Osteocyte (in vitro differentiated cells): Measurements from ENCODE around the gene SORL1. TPM values are rescaled to one million over a fixed set of nuclear protein-coding genes. Genes with fewer than 3 reads are reported as not detected.
"Not testable (repeated sequence)": the region's sequence is repeated elsewhere in the genome, so short reads cannot be mapped to it uniquely, and the experiment has no call there.

Experiments used
- DNase-seq: peaks from one replicate; pipeline ENCODE4 v3.0.0; 2021; ENCODE audit warnings: mixed read lengths; ENCODE audit not compliant: unreplicated experiment; ENCODE audit errors: extremely low spot score
- H3K27ac Mint-ChIP-seq: one replicate; pipeline ENCODE4 v1.8.0; 2021; ENCODE audit warnings: mild to moderate bottlenecking, mixed read lengths; ENCODE audit not compliant: unreplicated experiment
- H3K27me3 Mint-ChIP-seq: one replicate; pipeline ENCODE4 v1.8.0; 2021; ENCODE audit warnings: mixed read lengths; ENCODE audit not compliant: unreplicated experiment
- H3K36me3 Mint-ChIP-seq: one replicate; pipeline ENCODE4 v1.8.0; 2021; ENCODE audit warnings: mixed read lengths; ENCODE audit not compliant: unreplicated experiment
- H3K4me1 Mint-ChIP-seq: one replicate; pipeline ENCODE4 v1.8.0; 2021; ENCODE audit warnings: mixed read lengths; ENCODE audit not compliant: unreplicated experiment
- H3K4me3 Mint-ChIP-seq: one replicate; pipeline ENCODE4 v1.8.0; 2021; ENCODE audit warnings: mild to moderate bottlenecking, moderate library complexity, mixed read lengths; ENCODE audit not compliant: unreplicated experiment
- H3K9me3 Mint-ChIP-seq: one replicate; pipeline ENCODE4 v1.8.0; 2021; ENCODE audit warnings: mixed read lengths; ENCODE audit not compliant: unreplicated experiment
- total RNA-seq: library from RNA; stranded (reverse); gene quantifications from 2 replicates; pipeline ENCODE4 v1.2.1, GENCODE V29; 2021
- TF ChIP-seq, protein P1 (sequence below): fragments of 200-600 bp; sonication (generic); IDR thresholded peaks from 2 replicates; pipeline ENCODE4 v1.5.0; 2021; ENCODE audit warnings: antibody characterized with exemption, mild to moderate bottlenecking, moderate library complexity

SORL1 gene
- total RNA-seq, 1 donor from 2014 or later = 3.1 TPM

DNA sequence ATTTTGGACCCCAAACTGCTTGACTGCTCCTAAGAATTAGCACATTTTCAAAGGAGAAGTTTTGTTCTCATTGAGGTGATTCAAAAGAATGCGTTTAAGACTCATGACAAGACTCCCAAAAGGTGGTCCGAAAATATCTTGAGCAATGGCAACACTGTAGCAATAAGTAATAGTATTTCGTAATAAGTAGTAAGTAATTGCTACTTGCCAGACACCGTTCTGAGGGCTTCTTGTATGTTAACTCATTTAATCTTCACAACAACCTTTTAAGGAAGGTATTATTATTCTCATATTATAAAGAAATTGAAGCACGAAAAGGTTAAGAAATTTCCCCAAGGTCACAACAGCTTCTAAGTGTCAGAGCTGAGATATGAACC is 184.7 kb downstream of the SORL1 start:
- no peak overlapping the region for H3K27ac Mint-ChIP-seq
- no peak overlapping the region for H3K4me3 Mint-ChIP-seq

DNA sequence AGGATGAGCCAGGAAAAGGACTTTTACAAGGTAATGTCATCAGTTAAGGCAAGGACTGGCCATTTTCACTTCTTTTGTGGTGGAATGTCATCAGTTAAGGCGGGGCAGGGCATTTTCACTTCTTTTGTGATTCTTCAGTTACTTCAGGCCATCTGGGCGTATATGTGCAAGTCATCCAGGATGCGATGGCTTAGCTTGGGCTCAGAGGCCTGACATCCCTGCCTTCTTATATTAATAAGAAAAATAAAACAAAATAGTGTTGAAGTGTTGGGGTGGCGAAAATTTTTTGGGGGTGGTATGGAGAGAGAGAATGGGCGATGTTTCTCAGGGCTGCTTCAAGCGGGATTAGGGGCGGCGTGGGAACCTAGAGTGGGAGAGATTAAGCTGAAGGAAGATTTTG is 185.5 kb downstream of the SORL1 start:
- H3K4me1 Mint-ChIP-seq, DNase-seq, H3K4me3 Mint-ChIP-seq, H3K36me3 Mint-ChIP-seq, H3K27me3 Mint-ChIP-seq, H3K9me3 Mint-ChIP-seq, H3K27ac Mint-ChIP-seq: not testable (repeated sequence)

More for the DNA sequence above, 184.7 kb downstream of the SORL1 start:
- Mint-ChIP-seq H3K27me3 (no peaks in the 10 kb centered on the region), H3K36me3 (no peaks in the 10 kb centered on the region), H3K4me1 (peaks cover 8% of the 10 kb centered on the region), H3K9me3 (no peaks in the 10 kb centered on the region)
- no peak for DNase-seq
- TF ChIP-seq, protein P1, sequence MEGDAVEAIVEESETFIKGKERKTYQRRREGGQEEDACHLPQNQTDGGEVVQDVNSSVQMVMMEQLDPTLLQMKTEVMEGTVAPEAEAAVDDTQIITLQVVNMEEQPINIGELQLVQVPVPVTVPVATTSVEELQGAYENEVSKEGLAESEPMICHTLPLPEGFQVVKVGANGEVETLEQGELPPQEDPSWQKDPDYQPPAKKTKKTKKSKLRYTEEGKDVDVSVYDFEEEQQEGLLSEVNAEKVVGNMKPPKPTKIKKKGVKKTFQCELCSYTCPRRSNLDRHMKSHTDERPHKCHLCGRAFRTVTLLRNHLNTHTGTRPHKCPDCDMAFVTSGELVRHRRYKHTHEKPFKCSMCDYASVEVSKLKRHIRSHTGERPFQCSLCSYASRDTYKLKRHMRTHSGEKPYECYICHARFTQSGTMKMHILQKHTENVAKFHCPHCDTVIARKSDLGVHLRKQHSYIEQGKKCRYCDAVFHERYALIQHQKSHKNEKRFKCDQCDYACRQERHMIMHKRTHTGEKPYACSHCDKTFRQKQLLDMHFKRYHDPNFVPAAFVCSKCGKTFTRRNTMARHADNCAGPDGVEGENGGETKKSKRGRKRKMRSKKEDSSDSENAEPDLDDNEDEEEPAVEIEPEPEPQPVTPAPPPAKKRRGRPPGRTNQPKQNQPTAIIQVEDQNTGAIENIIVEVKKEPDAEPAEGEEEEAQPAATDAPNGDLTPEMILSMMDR = no peak

DNA sequence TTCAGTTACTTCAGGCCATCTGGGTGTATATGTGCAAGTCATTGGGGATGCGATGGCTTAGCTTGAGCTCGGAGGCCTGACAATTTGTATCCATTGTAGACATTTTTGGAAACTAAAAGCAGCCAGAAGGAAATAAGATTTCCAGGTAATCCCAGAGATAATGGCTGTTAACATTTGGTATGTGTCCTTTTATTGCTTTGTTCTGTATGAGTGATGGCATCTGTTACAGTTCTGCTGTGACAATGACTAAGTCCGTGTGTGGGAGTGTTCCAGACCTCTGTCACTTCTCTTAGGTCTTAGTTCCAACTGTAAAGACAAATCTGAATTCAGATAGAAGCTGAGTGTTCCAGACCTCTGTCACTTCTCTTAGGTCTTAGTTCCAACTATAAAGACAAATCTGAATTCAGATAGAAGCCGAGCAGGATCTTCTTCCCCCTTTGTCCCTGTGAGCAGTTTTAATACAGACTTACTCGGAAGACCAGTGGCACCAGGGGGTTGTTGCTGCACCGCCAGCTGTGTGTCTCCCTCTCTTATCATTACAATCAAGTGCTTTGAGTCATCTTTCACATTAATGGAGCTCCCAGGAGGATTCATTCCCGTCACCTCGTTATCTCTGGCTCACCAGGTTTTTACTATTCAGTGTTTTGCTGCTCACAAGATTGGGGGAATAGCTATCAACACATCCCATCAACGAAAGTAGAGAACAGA is 191.5 kb downstream of the SORL1 start:
- no peaks in the 10 kb centered on the region for H3K36me3 Mint-ChIP-seq
- H3K9me3 Mint-ChIP-seq = no peaks in the 10 kb centered on the region
- no peaks in the 10 kb centered on the region for H3K4me1 Mint-ChIP-seq
- no peak overlapping the region for H3K27ac Mint-ChIP-seq
- TF ChIP-seq, protein P1 = no peak
- no peak overlapping the region for H3K4me3 Mint-ChIP-seq
- peaks cover 40% of the 10 kb centered on the region for H3K27me3 Mint-ChIP-seq
- no peak for DNase-seq

DNA sequence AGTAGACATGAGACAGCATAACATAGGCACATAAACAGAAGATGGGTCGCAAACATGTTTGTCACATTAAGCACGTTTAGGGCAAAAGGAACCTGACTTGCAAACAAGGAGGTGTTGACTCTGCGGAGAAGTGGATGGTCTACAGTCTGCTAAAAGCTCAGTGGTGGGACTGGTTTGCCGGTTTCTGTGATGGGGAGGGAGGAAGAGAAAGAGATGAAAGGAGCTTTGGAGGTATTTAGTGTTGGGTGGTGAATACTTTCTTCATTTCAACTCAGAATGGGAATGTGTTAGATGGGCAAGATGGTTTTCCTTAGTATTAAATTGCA is 192.0 kb downstream of the SORL1 start:
- Mint-ChIP-seq H3K4me3 (no peak overlapping the region), H3K9me3 (no peaks in the 10 kb centered on the region), H3K27ac (no peak overlapping the region), H3K27me3 (peaks cover 42% of the 10 kb centered on the region), H3K4me1 (no peaks in the 10 kb centered on the region), H3K36me3 (no peaks in the 10 kb centered on the region)
- TF ChIP-seq, protein P1 = no peak
- no peak for DNase-seq

DNA sequence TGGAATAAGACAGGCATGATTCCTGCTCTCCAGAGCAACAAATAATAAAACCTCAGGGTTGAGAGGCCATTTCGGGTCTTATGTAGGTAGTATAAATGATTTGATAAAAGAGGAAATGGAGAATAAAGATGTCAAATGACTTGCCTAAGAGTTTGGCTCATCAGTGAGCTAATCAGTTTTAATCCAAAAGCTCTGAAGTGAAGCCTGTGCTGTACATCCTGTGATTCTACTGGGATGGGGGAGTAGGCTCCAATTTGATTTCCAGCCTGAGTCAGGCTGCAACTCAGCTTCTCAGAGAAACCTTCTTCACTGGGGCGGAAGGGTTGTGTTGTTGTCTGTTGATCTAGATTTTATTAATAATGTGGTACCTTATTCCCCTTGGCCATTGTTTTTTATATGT is 192.9 kb downstream of the SORL1 start:
- Mint-ChIP-seq H3K36me3 (no peaks in the 10 kb centered on the region), H3K4me3 (no peak overlapping the region), H3K9me3 (no peaks in the 10 kb centered on the region), H3K4me1 (no peaks in the 10 kb centered on the region), H3K27ac (no peak overlapping the region), H3K27me3 (peaks cover 43% of the 10 kb centered on the region)
- TF ChIP-seq, protein P1 = no peak
- no peak for DNase-seq

DNA sequence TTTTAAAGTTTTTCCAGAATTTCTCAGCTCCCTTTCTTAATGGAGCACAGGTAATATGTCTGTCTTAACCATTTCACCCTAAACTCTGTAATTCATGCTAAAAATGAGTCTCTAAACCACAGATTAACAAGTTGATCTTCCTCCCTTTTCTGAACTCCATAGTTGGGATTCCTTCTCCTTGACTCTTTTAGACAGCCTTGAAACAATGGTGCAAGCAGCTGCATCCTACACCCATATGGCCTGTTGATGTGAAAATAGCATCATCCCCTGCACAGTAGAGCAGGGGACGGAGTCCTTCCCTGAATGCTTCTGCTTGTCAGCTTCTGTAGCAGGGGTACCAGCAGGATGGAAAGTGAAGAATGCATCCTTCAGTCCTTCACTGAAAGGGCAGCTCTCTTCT is 193.5 kb downstream of the SORL1 start:
- no peak overlapping the region for H3K4me3 Mint-ChIP-seq
- no peaks in the 10 kb centered on the region for H3K4me1 Mint-ChIP-seq
- peaks cover 45% of the 10 kb centered on the region for H3K27me3 Mint-ChIP-seq
- no peaks in the 10 kb centered on the region for H3K36me3 Mint-ChIP-seq
- H3K9me3 Mint-ChIP-seq = no peaks in the 10 kb centered on the region
- DNase-seq = no peak
- H3K27ac Mint-ChIP-seq = no peak overlapping the region
- TF ChIP-seq, protein P1 = no peak
